ENCODE measurements around the gene PTPRO.

The PTPRO gene

DNA sequence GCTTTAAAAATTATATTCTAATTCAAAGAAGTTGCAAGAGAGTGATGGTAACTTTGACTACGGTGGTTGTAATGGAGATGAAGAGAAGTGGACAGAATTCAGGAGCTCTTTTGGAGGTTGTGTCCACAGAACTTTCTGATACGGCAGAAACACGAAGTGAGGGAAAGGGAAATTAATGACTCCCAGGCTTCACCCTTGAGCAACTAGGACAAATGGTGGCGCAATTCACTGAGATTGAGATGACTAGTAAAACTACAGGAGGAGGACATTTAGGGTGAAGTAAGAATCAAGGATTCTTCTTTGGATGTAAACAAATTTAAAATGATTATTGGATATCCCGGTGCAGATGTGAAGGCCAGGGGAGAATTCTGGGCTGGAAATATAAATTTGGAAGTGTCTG is 212.6 kb downstream of the PTPRO start:
- H3K36me3 ChIP-seq (ENCODE audit: control insufficient read depth in 2 of 2, insufficient read depth in 2 of 2, low read length in 2 of 2) = no peaks in the 10 kb centered on the region
- no peak overlapping the region for H3K27ac ChIP-seq (ENCODE audit: low read length)

DNA sequence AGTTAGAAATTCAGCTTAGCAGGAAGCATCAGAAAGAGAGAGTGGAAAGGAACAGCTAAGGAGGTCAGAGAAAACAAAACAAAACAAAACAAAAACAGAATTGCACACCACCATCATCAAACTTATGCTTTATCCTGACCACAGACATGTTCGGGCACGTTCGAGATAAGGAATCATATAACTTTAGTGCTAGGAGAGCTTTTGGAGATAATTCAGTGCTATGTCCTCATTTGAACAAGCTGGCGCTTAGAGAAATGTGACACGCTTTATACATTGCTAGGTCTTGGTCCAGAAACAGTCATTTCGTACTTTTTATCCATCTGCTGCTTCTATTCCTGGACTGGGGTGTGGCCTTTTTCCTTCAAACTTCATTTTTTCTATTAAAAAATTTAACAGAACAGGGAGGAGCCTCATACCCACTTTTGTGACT is 213.1 kb downstream of the PTPRO start:
- Histone ChIP-seq H3K27ac (ENCODE audit: low read length) (no peak overlapping the region), H3K27me3 (ENCODE audit: control insufficient read depth in 1 of 2, insufficient read depth in 2 of 2, low read length in 2 of 2) (no peaks in the 10 kb centered on the region), H3K4me1 (ENCODE audit: control insufficient read depth, insufficient read depth, low read length) (no peaks in the 10 kb centered on the region), H3K9me3 (ENCODE audit: control insufficient read depth in 2 of 2, low read length in 2 of 2) (no peaks in the 10 kb centered on the region), H3K9ac (ENCODE audit: low read length in 2 of 2) (no peak overlapping the region), H3K4me3 (ENCODE audit: low read length in 2 of 2) (no peak overlapping the region), H3K36me3 (ENCODE audit: control insufficient read depth in 2 of 2, insufficient read depth in 2 of 2, low read length in 2 of 2) (no peaks in the 10 kb centered on the region)

More for the DNA sequence above, 212.6 kb downstream of the PTPRO start:
- no peak overlapping the region for H3K4me3 ChIP-seq (ENCODE audit: low read length in 2 of 2)
- H3K4me1 ChIP-seq (ENCODE audit: control insufficient read depth, insufficient read depth, low read length) = no peaks in the 10 kb centered on the region
- no peaks in the 10 kb centered on the region for H3K9me3 ChIP-seq (ENCODE audit: control insufficient read depth in 2 of 2, low read length in 2 of 2)
- H3K9ac ChIP-seq (ENCODE audit: low read length in 2 of 2) = no peak overlapping the region
- H3K27me3 ChIP-seq (ENCODE audit: control insufficient read depth in 1 of 2, insufficient read depth in 2 of 2, low read length in 2 of 2) = no peaks in the 10 kb centered on the region

DNA sequence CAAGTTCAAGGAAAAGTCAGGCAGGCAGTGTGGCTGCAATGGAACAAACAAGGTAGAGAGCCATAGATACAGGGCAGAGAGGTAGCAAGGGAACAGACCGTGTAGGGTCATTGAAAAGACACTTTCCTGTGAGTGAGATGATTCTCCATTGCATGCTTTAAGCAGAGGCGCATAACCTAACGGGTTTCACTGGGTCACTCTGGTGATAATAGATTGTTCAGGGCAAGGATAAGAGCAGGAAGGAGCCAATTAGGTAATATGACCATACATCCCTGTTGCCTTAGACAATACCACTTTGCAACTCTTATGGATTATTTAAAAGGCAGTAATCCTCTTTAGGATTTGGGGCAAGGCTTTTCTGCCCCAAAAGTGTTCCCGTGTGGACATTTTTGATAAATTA is 214.1 kb downstream of the PTPRO start:
- no peaks in the 10 kb centered on the region for H3K4me1 ChIP-seq (ENCODE audit: control insufficient read depth, insufficient read depth, low read length)
- no peaks in the 10 kb centered on the region for H3K36me3 ChIP-seq (ENCODE audit: control insufficient read depth in 2 of 2, insufficient read depth in 2 of 2, low read length in 2 of 2)
- no peak overlapping the region for H3K27ac ChIP-seq (ENCODE audit: low read length)
- H3K9me3 ChIP-seq (ENCODE audit: control insufficient read depth in 2 of 2, low read length in 2 of 2) = no peaks in the 10 kb centered on the region
- H3K27me3 ChIP-seq (ENCODE audit: control insufficient read depth in 1 of 2, insufficient read depth in 2 of 2, low read length in 2 of 2) = no peaks in the 10 kb centered on the region
- H3K9ac ChIP-seq (ENCODE audit: low read length in 2 of 2) = no peak overlapping the region
- H3K4me3 ChIP-seq (ENCODE audit: low read length in 2 of 2) = no peak overlapping the region

DNA sequence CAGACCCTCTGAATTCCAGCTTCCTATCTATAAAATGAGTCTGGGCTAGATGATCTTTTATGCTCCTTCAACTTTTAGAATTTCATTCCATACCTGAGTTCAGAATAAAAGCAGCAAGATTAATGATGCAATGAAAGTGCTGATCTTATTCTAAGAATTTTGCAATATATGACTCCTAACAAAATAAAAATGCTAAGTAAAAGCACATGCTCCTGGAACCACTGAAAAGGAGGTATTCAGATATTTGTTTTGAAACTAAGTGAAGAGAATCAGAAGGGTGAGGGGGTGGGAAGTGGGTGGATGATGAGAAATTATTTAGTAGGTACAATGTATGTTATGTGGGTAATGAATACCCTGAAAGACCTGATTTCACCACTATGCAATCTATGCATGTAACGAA is 216.6 kb downstream of the PTPRO start:
- H3K4me1 ChIP-seq (ENCODE audit: control insufficient read depth, insufficient read depth, low read length) = no peaks in the 10 kb centered on the region
- H3K9me3 ChIP-seq (ENCODE audit: control insufficient read depth in 2 of 2, low read length in 2 of 2) = no peaks in the 10 kb centered on the region
- no peak overlapping the region for H3K27ac ChIP-seq (ENCODE audit: low read length)
- H3K27me3 ChIP-seq (ENCODE audit: control insufficient read depth in 1 of 2, insufficient read depth in 2 of 2, low read length in 2 of 2) = no peaks in the 10 kb centered on the region
- H3K9ac ChIP-seq (ENCODE audit: low read length in 2 of 2) = no peak overlapping the region
- H3K36me3 ChIP-seq (ENCODE audit: control insufficient read depth in 2 of 2, insufficient read depth in 2 of 2, low read length in 2 of 2) = no peaks in the 10 kb centered on the region
- no peak overlapping the region for H3K4me3 ChIP-seq (ENCODE audit: low read length in 2 of 2)

DNA sequence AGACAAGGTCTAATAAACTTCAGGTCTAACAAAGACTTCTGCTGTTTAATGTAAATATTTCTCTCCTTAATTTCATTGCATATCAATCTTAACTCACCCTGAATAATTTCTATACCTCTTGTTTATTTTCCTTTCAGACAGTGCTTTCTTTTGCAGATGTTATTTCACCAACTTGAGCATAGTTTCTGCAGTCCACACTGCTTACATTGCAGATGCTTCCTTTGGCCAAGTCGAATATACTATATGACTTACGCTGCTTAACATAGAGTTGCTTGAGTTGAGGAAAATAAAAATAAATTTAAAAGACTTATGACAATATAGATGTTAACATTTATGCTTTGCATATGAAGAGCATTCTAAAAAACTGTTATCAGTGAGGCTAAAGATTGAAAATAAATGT is 217.7 kb downstream of the PTPRO start:
- Histone ChIP-seq H3K4me3 (ENCODE audit: low read length in 2 of 2) (no peak overlapping the region), H3K4me1 (ENCODE audit: control insufficient read depth, insufficient read depth, low read length) (no peaks in the 10 kb centered on the region), H3K36me3 (ENCODE audit: control insufficient read depth in 2 of 2, insufficient read depth in 2 of 2, low read length in 2 of 2) (no peaks in the 10 kb centered on the region), H3K27ac (ENCODE audit: low read length) (no peak overlapping the region), H3K9ac (ENCODE audit: low read length in 2 of 2) (no peak overlapping the region), H3K9me3 (ENCODE audit: control insufficient read depth in 2 of 2, low read length in 2 of 2) (no peaks in the 10 kb centered on the region), H3K27me3 (ENCODE audit: control insufficient read depth in 1 of 2, insufficient read depth in 2 of 2, low read length in 2 of 2) (no peaks in the 10 kb centered on the region)

DNA sequence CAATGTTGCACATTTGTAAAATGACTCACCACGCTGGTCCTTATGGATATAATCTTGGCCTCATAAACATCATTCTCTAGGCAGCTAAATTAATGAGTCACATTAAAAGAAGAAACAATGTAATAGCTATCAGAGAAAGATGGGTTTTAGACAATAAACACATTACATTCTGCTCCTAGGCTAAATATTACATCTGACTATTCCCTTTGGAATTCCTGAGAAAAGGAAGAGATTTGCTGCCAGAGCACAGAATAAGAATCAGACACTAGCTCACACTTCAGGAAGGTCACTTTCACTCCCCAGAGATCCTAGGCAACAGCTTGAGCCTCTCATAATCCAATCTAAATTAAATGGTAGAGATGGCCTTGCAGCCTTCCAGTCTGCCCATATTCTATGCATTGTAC is 218.2 kb downstream of the PTPRO start:
- Histone ChIP-seq H3K4me1 (ENCODE audit: control insufficient read depth, insufficient read depth, low read length) (no peaks in the 10 kb centered on the region), H3K27ac (ENCODE audit: low read length) (no peak overlapping the region), H3K9ac (ENCODE audit: low read length in 2 of 2) (no peak overlapping the region), H3K36me3 (ENCODE audit: control insufficient read depth in 2 of 2, insufficient read depth in 2 of 2, low read length in 2 of 2) (no peaks in the 10 kb centered on the region), H3K4me3 (ENCODE audit: low read length in 2 of 2) (no peak overlapping the region), H3K27me3 (ENCODE audit: control insufficient read depth in 1 of 2, insufficient read depth in 2 of 2, low read length in 2 of 2) (no peaks in the 10 kb centered on the region), H3K9me3 (ENCODE audit: control insufficient read depth in 2 of 2, low read length in 2 of 2) (no peaks in the 10 kb centered on the region)

DNA sequence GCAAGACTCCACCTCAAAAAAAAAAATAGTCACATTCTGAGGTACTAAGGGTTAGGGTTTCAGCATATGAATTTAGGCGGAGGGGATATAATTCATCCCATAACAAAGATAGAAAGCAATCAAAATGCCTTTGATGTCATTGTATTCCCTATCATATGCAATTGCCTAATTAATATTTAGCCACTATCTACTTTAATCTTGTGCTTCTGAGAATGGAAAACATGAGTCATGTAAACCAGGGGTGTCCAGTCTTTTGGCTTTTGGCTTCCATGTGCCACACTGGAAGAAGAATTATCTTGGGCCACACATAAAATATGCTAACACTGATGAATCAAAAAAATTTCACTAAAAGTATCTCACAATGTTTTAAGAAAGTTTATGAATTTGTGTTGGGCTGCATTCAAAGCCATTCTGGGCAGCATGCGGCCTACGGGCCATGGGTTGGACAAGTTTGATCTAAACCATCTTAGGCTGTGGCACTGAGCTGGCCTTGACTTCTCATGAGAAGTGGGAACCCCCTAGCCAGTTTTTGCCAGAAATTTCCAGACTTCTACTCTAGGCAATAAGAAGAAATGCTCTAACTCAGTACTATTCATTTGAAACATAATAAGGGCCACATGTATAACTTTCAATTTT is 219.8 kb downstream of the PTPRO start:
- no peaks in the 10 kb centered on the region for H3K4me1 ChIP-seq (ENCODE audit: control insufficient read depth, insufficient read depth, low read length)
- H3K9me3 ChIP-seq (ENCODE audit: control insufficient read depth in 2 of 2, low read length in 2 of 2) = no peaks in the 10 kb centered on the region
- no peaks in the 10 kb centered on the region for H3K27me3 ChIP-seq (ENCODE audit: control insufficient read depth in 1 of 2, insufficient read depth in 2 of 2, low read length in 2 of 2)
- H3K9ac ChIP-seq (ENCODE audit: low read length in 2 of 2) = no peak overlapping the region
- H3K27ac ChIP-seq (ENCODE audit: low read length) = no peak overlapping the region
- H3K4me3 ChIP-seq (ENCODE audit: low read length in 2 of 2) = no peak overlapping the region
- H3K36me3 ChIP-seq (ENCODE audit: control insufficient read depth in 2 of 2, insufficient read depth in 2 of 2, low read length in 2 of 2) = no peaks in the 10 kb centered on the region

DNA sequence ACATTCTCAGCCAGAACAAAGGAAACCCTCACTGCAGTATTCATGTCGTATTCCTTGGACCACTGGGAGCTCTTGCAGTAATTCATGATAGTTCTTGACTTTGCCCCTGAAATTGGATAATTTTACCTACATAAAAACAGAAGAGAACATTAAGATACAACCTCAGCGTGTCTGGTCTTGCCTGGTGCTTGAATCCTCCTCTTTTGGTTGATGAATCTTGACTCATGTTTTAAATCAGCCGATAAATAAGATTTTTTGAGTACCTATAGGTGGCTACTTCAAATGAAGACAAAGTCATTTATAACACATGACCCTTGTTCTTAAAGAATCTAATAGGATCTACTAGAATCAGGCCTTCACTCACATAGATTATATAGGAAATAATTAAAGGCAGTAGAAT is 221.0 kb downstream of the PTPRO start:
- H3K9ac ChIP-seq (ENCODE audit: low read length in 2 of 2) = no peak overlapping the region
- H3K4me1 ChIP-seq (ENCODE audit: control insufficient read depth, insufficient read depth, low read length) = no peaks in the 10 kb centered on the region
- H3K27me3 ChIP-seq (ENCODE audit: control insufficient read depth in 1 of 2, insufficient read depth in 2 of 2, low read length in 2 of 2) = no peaks in the 10 kb centered on the region
- no peak overlapping the region for H3K27ac ChIP-seq (ENCODE audit: low read length)
- H3K4me3 ChIP-seq (ENCODE audit: low read length in 2 of 2) = no peak overlapping the region
- H3K9me3 ChIP-seq (ENCODE audit: control insufficient read depth in 2 of 2, low read length in 2 of 2) = no peaks in the 10 kb centered on the region
- no peaks in the 10 kb centered on the region for H3K36me3 ChIP-seq (ENCODE audit: control insufficient read depth in 2 of 2, insufficient read depth in 2 of 2, low read length in 2 of 2)

DNA sequence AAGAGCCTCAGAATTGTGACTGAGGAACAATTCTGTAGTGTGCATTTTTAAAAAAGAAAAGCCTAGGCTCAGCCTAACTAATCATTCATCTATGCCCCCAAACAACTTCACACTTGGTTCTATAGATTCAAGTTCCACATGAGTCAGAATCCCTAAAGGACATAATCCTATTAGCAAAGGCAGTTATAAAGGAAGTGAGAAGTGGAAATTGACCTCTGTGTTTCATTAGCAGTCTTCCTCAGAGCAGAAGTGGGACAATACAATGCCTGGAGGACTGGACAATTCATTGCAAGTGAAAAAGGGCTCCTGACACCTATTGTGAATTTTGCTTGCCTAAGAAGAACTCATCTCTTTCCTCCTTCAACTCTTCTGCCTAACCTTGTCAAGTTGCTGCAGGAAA is 222.3 kb downstream of the PTPRO start:
- H3K27ac ChIP-seq (ENCODE audit: low read length) = no peak overlapping the region
- H3K36me3 ChIP-seq (ENCODE audit: control insufficient read depth in 2 of 2, insufficient read depth in 2 of 2, low read length in 2 of 2) = no peaks in the 10 kb centered on the region
- H3K9ac ChIP-seq (ENCODE audit: low read length in 2 of 2) = no peak overlapping the region
- H3K4me3 ChIP-seq (ENCODE audit: low read length in 2 of 2) = no peak overlapping the region
- no peaks in the 10 kb centered on the region for H3K4me1 ChIP-seq (ENCODE audit: control insufficient read depth, insufficient read depth, low read length)
- H3K9me3 ChIP-seq (ENCODE audit: control insufficient read depth in 2 of 2, low read length in 2 of 2) = no peaks in the 10 kb centered on the region
- no peaks in the 10 kb centered on the region for H3K27me3 ChIP-seq (ENCODE audit: control insufficient read depth in 1 of 2, insufficient read depth in 2 of 2, low read length in 2 of 2)

DNA sequence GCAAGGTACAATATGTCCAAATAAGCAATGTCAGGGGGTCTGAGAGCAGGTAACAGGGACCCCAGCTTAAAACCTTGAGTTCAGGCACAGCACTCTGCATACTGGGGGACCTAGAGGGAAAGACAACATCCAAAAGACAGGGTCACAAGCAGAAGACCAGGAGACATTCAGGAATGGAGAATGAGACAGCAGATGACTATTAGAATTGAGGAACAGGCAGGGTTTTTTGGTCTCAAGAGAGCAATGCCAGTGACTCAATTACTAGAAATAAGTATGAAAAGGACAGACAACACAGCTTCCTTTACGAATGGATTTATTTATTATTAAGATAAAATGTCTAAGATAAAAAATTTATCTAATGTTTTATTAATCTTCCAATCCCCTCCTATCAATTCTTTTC is 223.0 kb downstream of the PTPRO start:
- Histone ChIP-seq H3K27ac (ENCODE audit: low read length) (no peak overlapping the region), H3K36me3 (ENCODE audit: control insufficient read depth in 2 of 2, insufficient read depth in 2 of 2, low read length in 2 of 2) (no peaks in the 10 kb centered on the region), H3K9ac (ENCODE audit: low read length in 2 of 2) (no peak overlapping the region), H3K27me3 (ENCODE audit: control insufficient read depth in 1 of 2, insufficient read depth in 2 of 2, low read length in 2 of 2) (no peaks in the 10 kb centered on the region), H3K9me3 (ENCODE audit: control insufficient read depth in 2 of 2, low read length in 2 of 2) (no peaks in the 10 kb centered on the region), H3K4me3 (ENCODE audit: low read length in 2 of 2) (no peak overlapping the region), H3K4me1 (ENCODE audit: control insufficient read depth, insufficient read depth, low read length) (no peaks in the 10 kb centered on the region)

DNA sequence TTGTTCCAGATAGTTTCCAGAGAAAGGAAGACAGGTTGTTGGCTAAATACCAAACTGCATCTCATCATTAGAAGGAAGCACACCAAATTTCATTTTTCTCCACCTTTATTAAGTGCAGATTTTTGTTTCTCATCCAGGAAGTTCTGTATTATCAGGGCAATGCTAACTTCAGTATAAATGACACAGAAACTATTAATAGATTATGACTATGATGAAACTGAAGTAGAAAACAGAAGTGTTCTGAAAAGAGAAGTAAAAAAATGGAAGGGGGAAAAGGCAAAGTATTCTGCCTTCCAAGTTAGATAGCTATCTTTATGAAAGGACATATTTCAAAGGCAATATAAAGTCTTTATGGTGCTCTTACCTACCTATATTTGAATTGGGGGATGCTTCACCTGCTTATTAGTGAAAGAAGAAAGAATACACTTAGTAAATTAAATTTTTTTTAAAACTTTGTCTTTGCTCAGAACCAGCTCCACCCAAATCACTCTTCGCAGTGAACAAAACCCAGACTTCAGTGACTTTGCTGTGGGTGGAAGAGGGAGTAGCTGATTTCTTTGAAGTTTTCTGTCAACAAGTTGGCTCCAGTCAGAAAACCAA is 223.9 kb downstream of the PTPRO start:
- H3K36me3 ChIP-seq (ENCODE audit: control insufficient read depth in 2 of 2, insufficient read depth in 2 of 2, low read length in 2 of 2) = no peaks in the 10 kb centered on the region
- no peak overlapping the region for H3K9ac ChIP-seq (ENCODE audit: low read length in 2 of 2)
- no peaks in the 10 kb centered on the region for H3K4me1 ChIP-seq (ENCODE audit: control insufficient read depth, insufficient read depth, low read length)
- no peak overlapping the region for H3K4me3 ChIP-seq (ENCODE audit: low read length in 2 of 2)
- no peak overlapping the region for H3K27ac ChIP-seq (ENCODE audit: low read length)
- H3K27me3 ChIP-seq (ENCODE audit: control insufficient read depth in 1 of 2, insufficient read depth in 2 of 2, low read length in 2 of 2) = no peaks in the 10 kb centered on the region
- H3K9me3 ChIP-seq (ENCODE audit: control insufficient read depth in 2 of 2, low read length in 2 of 2) = no peaks in the 10 kb centered on the region

Data from stomach smooth muscle (tissue), 2 donors.